Vagina (tissue), 2 donors: Measurements from ENCODE around the gene TTYH1.

ENCODE experiments used
- CTCF ChIP-seq, 3 experiments: fragments of 450-650 bp in 2 of 3; fragments of 200-600 bp in 1 of 3; sonication (generic) in 1 of 3; IDR thresholded peaks; one replicate each; pipeline ENCODE4 v1.5.1; 2017 to 2019; ENCODE audit warnings: antibody characterized with exemption in 3 of 3, mild to moderate bottlenecking in 2 of 3, moderate library complexity in 2 of 3
- POLR2A ChIP-seq, 2 donors: fragments of 450-650 bp; IDR thresholded peaks; one replicate each; pipeline ENCODE4 v1.6.1; 2017; ENCODE audit warnings: antibody characterized with exemption in 2 of 2, mild to moderate bottlenecking in 2 of 2, moderate library complexity in 2 of 2
- POLR2AphosphoS5 ChIP-seq, 2 donors: sonication (generic); formaldehyde crosslinking; IDR thresholded peaks; one replicate each; pipeline ENCODE4 v1.9.0; 2017; ENCODE audit warnings: antibody characterized with exemption in 2 of 2, mild to moderate bottlenecking in 2 of 2, low read depth in 1 of 2; ENCODE audit not compliant: insufficient read depth in 1 of 2

GRCh38 chr19:54403054-54403453 lies 12.2 kb upstream of the TTYH1 start:
- no peak for TF ChIP-seq CTCF (IDR thresholded peaks at IDR 0.05)
- no peak for TF ChIP-seq POLR2A (IDR thresholded peaks at IDR 0.05)
- TF ChIP-seq POLR2AphosphoS5 (IDR thresholded peaks at IDR 0.05; ENCODE audit: insufficient read depth in 1 of 2, low read depth in 1 of 2), result no peak
